Caco-2 (cell line): ENCODE data around the gene KCNJ12. TPM values are rescaled to one million over a fixed set of nuclear protein-coding genes. Genes with fewer than 3 reads are reported as not detected.
"Not testable (repeated sequence)": the region's sequence is repeated elsewhere in the genome, so short reads cannot be mapped to it uniquely, and the experiment has no call there.

ENCODE experiments used
- BruUV-seq: library from RNA; stranded (reverse); fragments of 400-500 nt; replicated peaks from 2 replicates; lab custom pipeline; 2021; lab: Mats Ljungman, UMichigan
- CTCF ChIA-PET: fragments of 300-600 bp; sonication (Branson Sonifier 250); formaldehyde crosslinking; loops from one replicate; lab custom pipeline; 2022; ENCODE audit warnings: antibody characterized with exemption; lab: Charles Lee
- POLR2A ChIA-PET: fragments of 300-600 bp; sonication (Branson Sonifier 250); formaldehyde crosslinking; loops from one replicate; lab custom pipeline; 2022; ENCODE audit warnings: antibody characterized with exemption; lab: Charles Lee
- DNase-seq, 2 experiments: peaks; one replicate each; pipeline versions ENCODE4 v3.0.0 to v3.0.0-alpha.2; 2020 to 2022
- H3K27me3 ChIP-seq: replicated peaks from 2 replicates; pipeline ENCODE4 v1.6.0; 2011; ENCODE audit warnings: low read length; ENCODE audit not compliant: control insufficient read depth, insufficient read depth
- H3K36me3 ChIP-seq: 2 replicates; pipeline ENCODE4 v1.5.1; 2011; ENCODE audit warnings: low read length; ENCODE audit not compliant: control insufficient read depth, insufficient read depth
- H3K4me1 ChIP-seq: fragments of 250-450 bp; sonication (Bioruptor Pico); 2 replicates; pipeline ENCODE4 v1.5.1; 2020; ENCODE audit warnings: mild to moderate bottlenecking
- H3K4me3 ChIP-seq: 2 replicates; pipeline ENCODE4 v1.5.1; 2011; ENCODE audit warnings: low read depth, mild to moderate bottlenecking, control low read depth, low read length
- H3K9me3 ChIP-seq: fragments of 250-450 bp; sonication (Bioruptor Pico); 2 replicates; pipeline ENCODE4 v1.5.1; 2020; ENCODE audit warnings: mild to moderate bottlenecking, moderate library complexity
- H3K27ac Mint-ChIP-seq: one replicate; pipeline ENCODE4 v1.8.0; 2022; ENCODE audit warnings: mixed read lengths; ENCODE audit not compliant: unreplicated experiment
- H3K27me3 Mint-ChIP-seq: one replicate; pipeline ENCODE4 v1.8.0; 2022; ENCODE audit warnings: mixed read lengths; ENCODE audit not compliant: insufficient read depth, unreplicated experiment
- H3K36me3 Mint-ChIP-seq: one replicate; pipeline ENCODE4 v1.8.0; 2022; ENCODE audit warnings: mild to moderate bottlenecking, mixed read lengths; ENCODE audit not compliant: insufficient read depth, unreplicated experiment
- H3K4me1 Mint-ChIP-seq: one replicate; pipeline ENCODE4 v1.8.0; 2022; ENCODE audit warnings: low read depth, mixed read lengths; ENCODE audit not compliant: unreplicated experiment
- H3K4me3 Mint-ChIP-seq: one replicate; pipeline ENCODE4 v1.8.0; 2022; ENCODE audit warnings: mild to moderate bottlenecking, moderate library complexity, mixed read lengths; ENCODE audit not compliant: unreplicated experiment
- H3K9me3 Mint-ChIP-seq: one replicate; pipeline ENCODE4 v1.8.0; 2022; ENCODE audit warnings: mixed read lengths; ENCODE audit not compliant: unreplicated experiment
- CTCF ChIP-seq, 2 experiments: fragments of 200-600 bp in 1 of 2; IDR thresholded peaks; 1 replicate in 1 of 2; 2 replicates in 1 of 2; pipeline versions ENCODE4 v1.5.1 to v1.8.0; 2011 to 2022; ENCODE audit warnings: antibody characterized with exemption in 1 of 2, control low read depth in 1 of 2, inconsistent platforms in 1 of 2, low read depth in 1 of 2, low read length in 1 of 2, mild to moderate bottlenecking in 1 of 2, moderate library complexity in 1 of 2; ENCODE audit not compliant: insufficient read depth in 1 of 2, severe bottlenecking in 1 of 2, unreplicated experiment in 1 of 2
- intact Hi-C: fragments of 100-400 bp; cut with micrococcal nuclease; formaldehyde crosslinking; loops from one replicate; pipeline ENCODE4 v1.10.0; 2022; ENCODE audit not compliant: unreplicated experiment
- total RNA-seq: library from RNA; stranded (reverse); gene quantifications from 2 replicates; pipeline ENCODE4 v1.2.3, GENCODE V29; 2022

Gene KCNJ12
- total RNA-seq, 1 experiment from 2014 or later, result 0.07 TPM

DNA sequence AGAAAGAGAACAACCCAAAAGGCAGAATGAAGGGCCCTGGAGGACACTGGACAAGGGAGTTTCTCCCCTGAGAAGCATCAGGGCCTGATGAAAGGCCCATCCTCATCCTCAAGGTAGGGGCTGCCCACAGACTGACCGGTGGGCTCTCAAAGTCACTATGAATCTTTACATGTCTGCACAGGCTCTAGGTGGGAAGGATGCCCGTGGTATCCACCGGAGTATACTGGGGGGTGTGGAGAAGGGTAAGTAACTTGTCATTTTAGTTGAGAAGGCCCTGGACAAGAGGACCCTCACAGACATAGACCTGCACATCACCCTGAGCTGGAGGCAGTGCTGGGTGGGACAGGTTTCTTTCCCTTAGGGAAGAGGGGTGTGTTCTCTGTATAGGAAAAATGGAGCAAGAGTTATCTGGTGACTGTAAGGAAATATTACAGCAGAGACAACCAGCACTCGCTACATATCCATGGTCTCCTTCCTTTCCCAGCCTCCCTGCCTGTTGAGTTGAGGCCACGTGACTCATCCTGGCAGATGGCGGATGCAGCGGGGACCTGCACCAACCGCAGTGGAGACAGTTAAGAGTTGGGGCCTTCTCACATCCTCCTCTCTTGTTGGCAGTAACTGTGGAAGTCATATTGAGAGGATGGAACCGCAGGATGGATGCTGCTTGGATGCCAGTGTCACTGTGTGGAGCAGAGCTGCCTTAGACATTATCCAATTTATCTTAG is 45.6 kb upstream of the KCNJ12 start:
- ChIA-PET CTCF (no interaction called here), POLR2A (no interaction called here)
- BruUV-seq, result no TSS peak

GRCh38 chr17:21336541-21337294 is 39.4 kb upstream of the KCNJ12 start:
- H3K27me3 Mint-ChIP-seq, H3K27me3 ChIP-seq, H3K9me3 Mint-ChIP-seq, H3K4me1 Mint-ChIP-seq, CTCF ChIA-PET, H3K27ac Mint-ChIP-seq, H3K36me3 ChIP-seq, H3K36me3 Mint-ChIP-seq, H3K4me1 ChIP-seq, POLR2A ChIA-PET, H3K4me3 Mint-ChIP-seq, H3K9me3 ChIP-seq, intact Hi-C loops, H3K4me3 ChIP-seq, BruUV-seq: not testable (repeated sequence)
- DNase-seq, result peak; percentile 18 to 60

More for the DNA sequence above, 45.6 kb upstream of the KCNJ12 start:
- no peak for TF ChIP-seq CTCF (IDR thresholded peaks at IDR 0.05; ENCODE audit: insufficient read depth in 1 of 2, low read depth in 1 of 2, low read length in 1 of 2, severe bottlenecking in 1 of 2, unreplicated experiment in 1 of 2)
- no peak for DNase-seq
- Mint-ChIP-seq H3K4me1 (no peaks in the 10 kb centered on the region), H3K9me3 (peaks cover 23% of the 10 kb centered on the region), H3K4me3 (no peak overlapping the region), H3K36me3 (no peaks in the 10 kb centered on the region), H3K27ac (no peak overlapping the region), H3K27me3 (peaks cover 9% of the 10 kb centered on the region)
- intact Hi-C loops, result no loop called here
- no peak overlapping the region for H3K4me3 ChIP-seq
- H3K36me3 ChIP-seq, result no peaks in the 10 kb centered on the region
- H3K9me3 ChIP-seq, result no peaks in the 10 kb centered on the region
- H3K27me3 ChIP-seq, result no peaks in the 10 kb centered on the region
- H3K4me1 ChIP-seq, result no peaks in the 10 kb centered on the region

DNA sequence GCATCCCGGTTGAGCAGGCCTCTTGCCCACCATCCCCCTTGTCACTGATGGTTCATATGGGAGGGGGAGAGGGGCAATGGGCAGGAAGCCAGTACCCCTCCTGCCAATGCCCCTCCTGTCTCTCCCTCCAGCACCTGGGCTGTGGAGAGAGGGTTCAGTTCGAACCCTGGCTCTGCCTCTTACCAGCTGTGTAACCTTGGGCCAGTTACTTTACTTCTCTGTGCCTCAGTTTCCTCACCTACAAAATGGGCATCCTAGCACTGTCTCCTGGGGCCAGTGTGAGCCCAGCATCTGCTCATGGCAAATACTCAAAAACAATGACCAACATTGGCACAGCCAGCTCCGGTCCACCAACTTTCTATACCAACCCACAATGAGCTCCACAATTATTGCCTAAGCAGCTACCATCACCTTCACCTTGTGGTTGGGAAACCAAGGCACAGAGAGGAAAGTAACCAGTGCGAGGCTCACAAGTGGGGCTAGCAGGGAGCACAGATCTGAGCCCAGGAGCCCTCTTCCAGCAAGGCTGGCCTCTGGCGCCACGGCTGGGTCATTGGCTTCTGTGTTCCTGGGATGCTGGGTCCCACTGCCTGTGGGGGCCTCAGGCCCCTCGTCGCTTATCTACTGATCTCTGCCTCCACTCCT is 38.1 kb upstream of the KCNJ12 start:
- H3K4me1 Mint-ChIP-seq, H3K4me3 Mint-ChIP-seq, H3K27me3 Mint-ChIP-seq, DNase-seq, H3K4me3 ChIP-seq, H3K27ac Mint-ChIP-seq, intact Hi-C loops, BruUV-seq, H3K27me3 ChIP-seq, H3K9me3 ChIP-seq, H3K36me3 Mint-ChIP-seq, H3K9me3 Mint-ChIP-seq, H3K4me1 ChIP-seq, H3K36me3 ChIP-seq, POLR2A ChIA-PET: not testable (repeated sequence)
- CTCF ChIA-PET, result interaction anchor here (0.6 kb wide), 1 partner anchor 19 kb away, joined by 3 read pairs; no protein-coding TSS in a partner anchor

DNA sequence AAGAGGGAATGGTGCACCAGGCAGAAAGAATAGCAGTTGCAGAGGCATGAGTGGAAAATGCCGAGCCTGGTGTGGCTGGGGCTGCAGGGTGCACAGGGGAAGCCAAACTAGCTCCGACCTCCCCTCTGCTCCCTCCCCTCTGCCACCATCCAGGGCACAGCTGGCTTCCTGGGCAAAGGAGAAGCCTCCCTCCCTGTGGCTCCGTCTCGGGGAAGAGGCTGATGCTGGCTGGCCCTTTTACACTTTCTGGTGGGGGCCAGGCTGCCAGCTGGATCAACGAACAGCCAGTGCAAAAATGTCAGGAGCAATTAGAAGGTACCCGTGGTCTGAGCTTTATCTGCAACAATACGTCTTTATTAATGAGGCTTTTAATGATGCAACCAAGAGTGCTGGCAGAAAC is 37.1 kb upstream of the KCNJ12 start:
- peak in 1 of 2 experiments; percentile 25 for DNase-seq
- H3K36me3 ChIP-seq, result no peaks in the 10 kb centered on the region
- H3K9me3 ChIP-seq, result no peaks in the 10 kb centered on the region
- BruUV-seq, result no TSS peak
- H3K4me3 ChIP-seq, result no peak overlapping the region
- H3K27me3 Mint-ChIP-seq, result no peaks in the 10 kb centered on the region
- TF ChIP-seq CTCF (IDR thresholded peaks at IDR 0.05; ENCODE audit: insufficient read depth in 1 of 2, low read depth in 1 of 2, low read length in 1 of 2, severe bottlenecking in 1 of 2, unreplicated experiment in 1 of 2), result no peak
- no peaks in the 10 kb centered on the region for H3K36me3 Mint-ChIP-seq
- H3K4me3 Mint-ChIP-seq, result no peak overlapping the region
- intact Hi-C loops, result no loop called here
- no peaks in the 10 kb centered on the region for H3K4me1 Mint-ChIP-seq
- H3K9me3 Mint-ChIP-seq, result no peaks in the 10 kb centered on the region
- peaks cover 3% of the 10 kb centered on the region; the same call in 1 of the 2 replicates for H3K4me1 ChIP-seq
- no peak overlapping the region for H3K27ac Mint-ChIP-seq
- ChIA-PET POLR2A (no interaction called here), CTCF (no interaction called here)
- no peaks in the 10 kb centered on the region for H3K27me3 ChIP-seq

DNA sequence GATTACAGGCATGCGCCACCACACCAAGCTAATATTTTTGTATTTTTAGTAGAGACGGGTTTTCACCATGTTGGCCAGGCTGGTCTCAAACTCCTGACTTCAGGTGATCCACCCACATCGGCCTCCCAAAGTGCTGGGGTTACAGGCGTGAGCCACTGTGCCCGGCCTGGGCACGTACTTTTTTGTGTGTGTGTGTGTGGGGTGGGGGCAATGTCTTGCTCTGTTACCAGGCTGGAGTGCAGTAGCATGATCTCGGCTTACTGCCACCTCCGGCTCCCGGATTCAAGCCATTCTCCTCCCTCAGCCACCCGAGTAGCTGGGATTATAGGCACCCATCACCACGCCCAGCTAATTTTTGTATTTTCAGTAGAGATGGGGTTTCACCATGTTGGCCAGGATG is 36.6 kb upstream of the KCNJ12 start:
- POLR2A ChIA-PET, H3K36me3 Mint-ChIP-seq, BruUV-seq, H3K9me3 ChIP-seq, H3K27ac Mint-ChIP-seq, CTCF ChIA-PET, H3K27me3 ChIP-seq, H3K4me3 Mint-ChIP-seq, H3K4me1 ChIP-seq, intact Hi-C loops, H3K4me3 ChIP-seq, H3K9me3 Mint-ChIP-seq, H3K36me3 ChIP-seq, DNase-seq, H3K4me1 Mint-ChIP-seq, H3K27me3 Mint-ChIP-seq: not testable (repeated sequence)
